OCI-LY3 (cell line): ENCODE measurements around the gene MED13L.

Experiments used
- H2AFZ ChIP-seq: fragments of 200-600, 300-600 bp; shearing (Covaris generic); 2 replicates; pipeline ENCODE4 v1.6.0; 2014; ENCODE audit warnings: antibody characterized with exemption, low read depth, low read length
- H3K27ac ChIP-seq: fragments of 200-600, 300-600 bp; sonication (generic); 2 replicates; pipeline ENCODE4 v1.5.1; 2014; ENCODE audit warnings: mild to moderate bottlenecking, low read length, moderate library complexity, mixed read lengths
- H3K27me3 ChIP-seq: fragments of 200-600, 300-600 bp; sonication (generic); 2 replicates; pipeline ENCODE4 v1.6.1; 2014; ENCODE audit warnings: low read depth, low read length, mixed read lengths
- H3K36me3 ChIP-seq: fragments of 200-600, 300-600 bp; sonication (generic); replicated peaks from 2 replicates; pipeline ENCODE3; 2014; ENCODE audit warnings: low read depth, low read length, mixed read lengths
- H3K4me1 ChIP-seq: fragments of 300-600, 200-600 bp; sonication (generic); 2 replicates; pipeline ENCODE4 v1.6.1; 2014; ENCODE audit warnings: low read length, mixed read lengths
- H3K4me2 ChIP-seq: fragments of 200-600, 300-600 bp; sonication (generic); 2 replicates; pipeline ENCODE4 v1.6.1; 2014; ENCODE audit warnings: low read length, mixed read lengths
- H3K4me3 ChIP-seq: fragments of 300-600, 200-600 bp; sonication (generic); 2 replicates; pipeline ENCODE4 v1.5.1; 2014; ENCODE audit warnings: antibody characterized with exemption, mild to moderate bottlenecking, low read length, moderate library complexity
- H3K79me2 ChIP-seq: fragments of 300-600, 200-600 bp; shearing (Covaris generic); 2 replicates; pipeline ENCODE4 v1.6.1; 2014; ENCODE audit warnings: mild to moderate bottlenecking, low read length, mixed read lengths
- H3K9ac ChIP-seq: fragments of 300-600, 200-600 bp; shearing (Covaris generic); 2 replicates; pipeline ENCODE4 v1.6.0; 2014; ENCODE audit warnings: mild to moderate bottlenecking, low read length, moderate library complexity
- H3K9me3 ChIP-seq: fragments of 200-600, 300-600 bp; shearing (Covaris generic); 2 replicates; pipeline ENCODE4 v1.6.1; 2014; ENCODE audit warnings: low read length, mixed read lengths; ENCODE audit not compliant: insufficient read depth
- H4K20me1 ChIP-seq: fragments of 200-600, 300-600 bp; sonication (generic); 2 replicates; pipeline ENCODE4 v1.6.1; 2016; ENCODE audit warnings: low read length, mixed read lengths; ENCODE audit not compliant: insufficient read depth
- EZH2phosphoT487 ChIP-seq: fragments of 200-600 bp; shearing (Covaris generic); IDR thresholded peaks from 2 replicates; pipeline ENCODE4 v1.6.1; 2018; ENCODE audit warnings: antibody characterized with exemption, mixed run types, low read depth
- TF ChIP-seq, protein P1 (sequence below): fragments of 200-600, 300-600 bp; sonication (generic); IDR thresholded peaks from 2 replicates; pipeline ENCODE4 v1.5.1; 2014; ENCODE audit warnings: antibody characterized with exemption, low read length, low read depth

The MED13L gene

GRCh38 chr12:116144384-116144783, 133.1 kb downstream of the MED13L start:
- Histone ChIP-seq H3K4me2 (peak overlapping the region; percentile 91), H3K4me3 (peak overlapping the region; percentile 61), H3K27me3 (no peaks in the 10 kb centered on the region), H3K79me2 (peaks cover 95% of the 10 kb centered on the region), H3K27ac (peak overlapping the region; percentile 79), H3K9ac (peak overlapping the region; percentile 56), H3K4me1 (peaks cover 63% of the 10 kb centered on the region), H3K9me3 (no peaks in the 10 kb centered on the region), H3K36me3 (no peaks in the 10 kb centered on the region), H4K20me1 (peaks cover 10% of the 10 kb centered on the region; the same call in 1 of the 2 replicates), H2AFZ (no peak overlapping the region)
- no peak for TF ChIP-seq EZH2phosphoT487
- TF ChIP-seq, protein P1, sequence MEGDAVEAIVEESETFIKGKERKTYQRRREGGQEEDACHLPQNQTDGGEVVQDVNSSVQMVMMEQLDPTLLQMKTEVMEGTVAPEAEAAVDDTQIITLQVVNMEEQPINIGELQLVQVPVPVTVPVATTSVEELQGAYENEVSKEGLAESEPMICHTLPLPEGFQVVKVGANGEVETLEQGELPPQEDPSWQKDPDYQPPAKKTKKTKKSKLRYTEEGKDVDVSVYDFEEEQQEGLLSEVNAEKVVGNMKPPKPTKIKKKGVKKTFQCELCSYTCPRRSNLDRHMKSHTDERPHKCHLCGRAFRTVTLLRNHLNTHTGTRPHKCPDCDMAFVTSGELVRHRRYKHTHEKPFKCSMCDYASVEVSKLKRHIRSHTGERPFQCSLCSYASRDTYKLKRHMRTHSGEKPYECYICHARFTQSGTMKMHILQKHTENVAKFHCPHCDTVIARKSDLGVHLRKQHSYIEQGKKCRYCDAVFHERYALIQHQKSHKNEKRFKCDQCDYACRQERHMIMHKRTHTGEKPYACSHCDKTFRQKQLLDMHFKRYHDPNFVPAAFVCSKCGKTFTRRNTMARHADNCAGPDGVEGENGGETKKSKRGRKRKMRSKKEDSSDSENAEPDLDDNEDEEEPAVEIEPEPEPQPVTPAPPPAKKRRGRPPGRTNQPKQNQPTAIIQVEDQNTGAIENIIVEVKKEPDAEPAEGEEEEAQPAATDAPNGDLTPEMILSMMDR: no peak

- no peaks in the 10 kb centered on the region for H3K36me3 ChIP-seq
- H3K79me2 ChIP-seq: peaks cover 95% of the 10 kb centered on the region
- peaks cover 62% of the 10 kb centered on the region for H3K4me1 ChIP-seq
- TF ChIP-seq EZH2phosphoT487: no peak
- TF ChIP-seq, protein P1: no peak
- H2AFZ ChIP-seq: no peak overlapping the region
- H3K4me3 ChIP-seq: peak overlapping the region; percentile 61
- peak overlapping the region; percentile 91 for H3K4me2 ChIP-seq
- H3K9ac ChIP-seq: peak overlapping the region; percentile 56
- H4K20me1 ChIP-seq: peaks cover 10% of the 10 kb centered on the region; the same call in 1 of the 2 replicates
- peak overlapping the region; percentile 79 for H3K27ac ChIP-seq
- H3K9me3 ChIP-seq: no peaks in the 10 kb centered on the region
- H3K27me3 ChIP-seq: no peaks in the 10 kb centered on the region
Observed at GRCh38 chr12:116143909-116144308, 133.6 kb downstream of the MED13L start.

GRCh38 chr12:116142936-116143898, 134.3 kb downstream of the MED13L start:
- Histone ChIP-seq H2AFZ (no peak overlapping the region), H3K36me3 (no peaks in the 10 kb centered on the region), H3K4me1 (peaks cover 66% of the 10 kb centered on the region), H3K4me3 (peak overlapping the region; percentile 61), H3K9ac (peak overlapping the region; percentile 56), H4K20me1 (peaks cover 10% of the 10 kb centered on the region; the same call in 1 of the 2 replicates), H3K27ac (peak overlapping the region; percentile 79), H3K4me2 (peak overlapping the region; percentile 91), H3K27me3 (no peaks in the 10 kb centered on the region), H3K79me2 (peaks cover 97% of the 10 kb centered on the region), H3K9me3 (no peaks in the 10 kb centered on the region)
- no peak for TF ChIP-seq EZH2phosphoT487
- TF ChIP-seq, protein P1: no peak

DNA sequence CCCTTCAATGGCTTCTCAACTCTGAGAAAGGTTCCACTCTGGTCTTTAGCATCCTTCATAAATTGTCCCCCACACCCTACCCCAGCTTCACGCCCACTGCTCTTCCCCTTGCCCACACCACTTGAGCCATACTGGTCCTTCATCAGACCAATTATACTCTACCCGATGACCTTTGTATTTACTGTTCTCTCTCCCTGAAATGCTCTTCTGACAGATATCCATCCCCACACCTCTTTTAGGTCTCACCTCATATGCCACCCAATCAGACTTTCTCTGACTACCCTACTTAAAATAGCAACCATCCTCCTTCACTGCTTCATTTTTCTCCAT, 135.7 kb downstream of the MED13L start:
- Histone ChIP-seq H3K79me2 (peaks cover 99% of the 10 kb centered on the region), H2AFZ (no peak overlapping the region), H3K9ac (peak overlapping the region; percentile 20; the same call in 1 of the 2 replicates), H3K4me3 (no peak overlapping the region), H3K27ac (peak overlapping the region; percentile 34), H3K4me2 (peak overlapping the region; percentile 40), H3K4me1 (peaks cover 80% of the 10 kb centered on the region), H3K36me3 (no peaks in the 10 kb centered on the region), H4K20me1 (peaks cover 10% of the 10 kb centered on the region; the same call in 1 of the 2 replicates), H3K27me3 (no peaks in the 10 kb centered on the region), H3K9me3 (no peaks in the 10 kb centered on the region)
- TF ChIP-seq EZH2phosphoT487: no peak
- TF ChIP-seq, protein P1: no peak
